GM18861 (cell line): ENCODE results near the gene NAPG.
"Not testable (repeated sequence)": the region's sequence is repeated elsewhere in the genome, so short reads cannot be mapped to it uniquely, and the experiment has no call there.

Experiments
- ATAC-seq: cut with Tn5 transposase; IDR thresholded peaks from one replicate; pipeline ENCODE4 v1.9.1; 2021; ENCODE audit not compliant: unreplicated experiment

NAPG gene

DNA sequence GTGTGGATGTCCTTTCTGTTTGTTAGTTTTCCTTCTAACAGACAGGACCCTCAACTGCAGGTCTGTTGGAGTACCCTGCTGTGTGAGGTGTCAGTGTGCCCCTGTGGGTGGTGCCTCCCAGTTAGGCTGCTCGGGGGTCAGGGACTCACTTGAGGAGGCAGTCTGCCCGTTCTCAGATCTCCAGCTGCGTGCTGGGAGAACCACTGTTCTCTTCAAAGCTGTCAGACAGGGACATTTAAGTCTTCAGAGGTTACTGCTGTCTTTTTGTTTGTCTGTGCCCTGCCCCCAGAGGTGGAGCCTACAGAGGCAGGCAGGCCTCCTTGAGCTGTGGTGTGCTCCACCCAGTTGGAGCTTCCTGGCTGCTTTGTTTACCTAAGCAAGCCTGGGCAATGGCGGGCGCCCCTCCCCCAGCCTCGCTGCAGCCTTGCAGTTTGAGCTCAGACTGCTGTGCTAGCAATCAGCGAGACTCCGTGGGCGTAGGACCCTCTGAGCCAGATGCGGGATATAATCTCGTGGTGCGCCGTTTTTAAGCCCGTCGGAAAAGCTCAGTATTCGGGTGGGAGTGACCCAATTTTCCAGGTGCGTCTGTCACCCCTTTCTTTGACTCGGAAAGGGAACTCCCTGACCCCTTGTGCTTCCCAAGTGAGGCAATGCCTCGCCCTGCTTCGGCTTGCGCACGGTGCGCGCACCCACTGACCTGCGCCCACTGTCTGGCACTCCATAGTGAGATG, 52.2 kb downstream of the NAPG start:
- ATAC-seq, result not testable (repeated sequence)

DNA sequence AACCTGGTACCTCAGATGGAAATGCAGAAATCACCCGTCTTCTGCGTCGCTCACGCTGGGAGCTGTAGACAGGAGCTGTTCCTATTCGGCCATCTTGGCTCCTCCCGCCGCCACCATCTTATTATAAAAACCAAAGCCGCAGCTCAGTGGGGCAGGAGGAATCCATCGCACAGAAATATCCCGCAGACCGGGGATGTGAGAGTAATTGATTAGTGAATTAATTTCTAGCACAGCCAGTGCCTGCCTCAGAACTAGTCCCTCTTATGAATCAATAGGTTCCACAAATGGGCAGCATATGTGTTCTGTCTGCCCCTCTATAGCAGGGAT, 52.7 kb downstream of the NAPG start:
- not testable (repeated sequence) for ATAC-seq

DNA sequence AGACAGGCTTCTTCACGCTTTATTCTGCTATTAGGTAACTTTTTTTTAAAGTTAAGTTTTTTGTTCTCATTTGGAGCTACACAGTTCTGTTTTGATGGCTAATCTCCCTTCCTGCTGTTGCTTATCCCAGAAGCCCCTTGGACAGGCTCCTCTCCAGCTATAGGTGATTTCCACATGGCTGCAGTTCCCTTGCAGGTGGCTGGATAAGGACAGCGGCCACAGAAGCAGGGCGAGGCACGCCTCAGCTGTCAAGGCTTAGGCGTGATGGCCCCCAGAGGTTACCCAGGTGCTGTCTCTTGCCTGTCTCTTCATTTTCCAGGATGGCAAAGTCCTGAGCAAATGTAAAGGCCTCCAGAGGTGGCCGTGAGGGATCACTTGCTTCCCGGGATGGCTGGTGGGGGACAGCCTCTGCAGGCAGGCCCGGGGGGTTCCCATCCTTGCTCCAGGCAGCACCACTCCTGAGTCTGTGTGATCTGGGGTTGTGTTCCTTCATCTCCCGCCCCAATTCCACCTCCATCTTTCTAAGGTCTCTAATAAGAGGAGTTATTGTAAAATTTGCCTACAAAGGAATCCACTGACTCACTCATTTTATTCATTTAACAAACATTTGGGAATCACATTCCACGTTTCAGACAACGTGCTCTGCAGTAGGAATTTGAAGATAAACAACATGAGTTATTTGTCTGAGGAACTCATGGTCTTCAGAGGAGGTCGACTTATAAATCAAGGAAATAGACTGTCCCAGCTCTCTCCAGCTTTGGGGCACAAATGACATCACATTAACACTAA, 53.4 kb downstream of the NAPG start:
- ATAC-seq, result no peak

DNA sequence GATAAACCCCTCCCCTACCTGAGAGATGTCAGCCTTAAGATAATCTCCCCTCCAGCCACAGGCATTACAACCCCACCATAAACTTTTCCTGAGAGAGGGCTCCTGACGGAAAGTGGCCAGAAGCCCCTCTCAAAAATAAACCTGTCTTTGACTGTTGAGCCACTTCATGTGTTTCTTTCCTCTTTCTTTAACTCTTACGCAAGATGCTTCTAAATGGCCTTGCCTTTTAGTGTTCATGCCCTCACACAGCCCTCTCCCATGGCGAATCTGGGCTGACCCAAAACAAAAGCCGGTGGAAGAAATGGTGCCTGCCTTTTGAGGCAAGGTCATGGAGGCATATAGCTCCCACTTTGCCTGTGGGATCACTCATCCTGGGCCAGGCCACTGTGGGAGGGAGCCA, 54.4 kb downstream of the NAPG start:
- ATAC-seq, result no peak

DNA sequence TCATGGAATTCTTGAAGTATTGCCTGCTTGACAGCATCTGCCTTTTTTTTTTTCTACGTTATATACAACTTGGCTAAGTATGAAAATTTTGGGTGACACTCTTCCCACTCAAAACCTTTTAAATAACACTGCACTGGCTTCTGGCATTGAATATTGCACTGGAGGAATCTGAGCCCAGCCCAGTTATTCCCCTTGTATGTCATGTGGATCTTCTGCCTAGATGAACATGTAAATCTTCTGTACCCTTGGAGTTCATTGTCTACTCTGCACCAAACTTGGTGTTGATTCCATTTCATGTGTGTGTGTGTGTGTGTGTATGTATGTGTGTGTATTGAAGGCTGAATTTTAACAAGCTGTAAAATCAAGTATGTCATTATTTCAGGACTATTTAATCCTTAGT, 59.4 kb downstream of the NAPG start:
- no peak for ATAC-seq

DNA sequence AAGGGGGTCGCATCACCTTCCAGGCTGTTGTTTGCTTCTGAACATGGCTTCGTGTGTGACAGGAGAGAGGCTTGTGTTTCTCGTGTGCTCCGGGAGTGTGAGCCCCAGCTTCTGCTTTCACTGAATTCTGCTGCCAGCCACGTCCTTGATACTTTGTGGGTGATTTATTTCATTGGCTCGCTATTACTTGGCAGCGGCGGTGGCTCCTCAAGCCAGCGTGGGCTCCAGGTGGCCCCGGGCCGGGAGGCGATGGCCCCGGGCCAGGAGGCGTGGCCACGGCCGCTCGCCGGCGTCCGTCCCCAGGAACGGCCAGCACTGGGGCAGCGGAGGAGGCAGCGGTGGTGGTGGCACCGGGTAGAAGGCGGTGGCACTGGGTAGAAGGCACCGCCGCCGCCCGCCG, 63.1 kb downstream of the NAPG start:
- ATAC-seq, result no peak

DNA sequence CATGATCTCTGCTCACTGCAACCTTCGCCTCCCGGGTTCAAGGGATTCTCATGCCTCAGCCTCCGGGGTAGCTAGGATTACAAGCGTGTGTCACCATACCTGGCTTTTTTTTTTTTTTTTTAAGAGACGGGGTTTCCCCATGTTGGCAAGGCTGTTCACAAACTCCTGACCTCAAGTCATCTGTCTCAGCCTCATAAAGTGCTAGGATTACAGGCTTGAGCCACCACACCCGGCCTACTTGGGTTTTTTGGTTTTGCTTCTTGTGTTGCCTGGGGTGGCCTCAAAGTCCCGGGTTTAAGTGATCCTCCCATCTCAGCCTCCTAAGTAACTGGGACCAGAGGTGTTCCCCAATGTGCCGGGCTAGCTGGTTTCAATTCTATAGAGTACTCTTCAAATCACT, 64.6 kb downstream of the NAPG start:
- no peak for ATAC-seq

DNA sequence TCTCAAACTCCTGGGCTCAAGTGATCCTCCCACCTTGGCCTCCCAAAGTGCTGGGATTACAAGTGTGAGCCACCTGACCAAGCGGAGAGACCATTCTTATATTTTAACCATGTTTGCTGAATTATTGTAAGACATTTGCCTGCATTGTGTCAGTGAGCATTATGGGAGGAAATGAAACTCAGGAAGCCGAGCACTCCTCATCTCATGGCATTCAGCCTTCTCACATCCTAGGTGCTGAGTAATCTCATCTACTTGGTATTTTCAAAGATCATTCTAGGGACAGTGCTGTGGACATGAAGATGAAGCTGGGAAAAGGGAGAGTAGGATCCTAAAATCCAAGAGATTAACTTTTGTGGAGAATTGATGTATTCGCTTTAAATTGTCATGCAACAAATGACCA, 66.1 kb downstream of the NAPG start:
- ATAC-seq, result no peak

DNA sequence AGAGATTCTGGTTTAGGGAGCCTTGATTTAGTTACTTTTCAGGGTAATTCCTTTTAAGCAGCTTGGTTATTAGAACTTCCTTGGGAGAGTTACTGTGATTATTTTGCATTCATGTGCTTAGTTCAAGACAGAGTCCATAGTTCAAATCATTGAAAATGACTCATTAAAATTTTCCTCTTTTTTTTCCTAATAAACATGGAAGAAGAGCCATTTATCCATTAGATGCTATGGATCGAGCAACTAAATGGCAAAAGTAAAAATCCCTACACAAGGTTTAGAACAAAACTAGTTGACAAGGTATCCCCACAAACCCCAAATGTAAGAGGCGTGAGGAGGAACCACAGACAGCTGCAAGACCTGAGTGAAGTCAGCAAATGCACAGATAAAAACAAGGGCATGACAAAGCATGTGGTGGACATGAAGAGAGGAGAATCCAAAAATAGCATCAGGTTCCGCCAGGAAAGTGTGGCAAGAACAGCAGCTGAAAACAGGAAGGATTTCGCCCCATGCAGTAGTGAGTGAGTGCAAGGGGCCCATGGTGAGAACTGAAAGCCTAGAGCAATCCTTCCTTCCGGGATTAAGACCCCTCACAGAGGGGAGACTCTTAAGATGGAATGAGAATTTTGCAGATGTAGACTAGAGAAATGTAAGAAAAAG, 67.7 kb downstream of the NAPG start:
- ATAC-seq, result not testable (repeated sequence)

DNA sequence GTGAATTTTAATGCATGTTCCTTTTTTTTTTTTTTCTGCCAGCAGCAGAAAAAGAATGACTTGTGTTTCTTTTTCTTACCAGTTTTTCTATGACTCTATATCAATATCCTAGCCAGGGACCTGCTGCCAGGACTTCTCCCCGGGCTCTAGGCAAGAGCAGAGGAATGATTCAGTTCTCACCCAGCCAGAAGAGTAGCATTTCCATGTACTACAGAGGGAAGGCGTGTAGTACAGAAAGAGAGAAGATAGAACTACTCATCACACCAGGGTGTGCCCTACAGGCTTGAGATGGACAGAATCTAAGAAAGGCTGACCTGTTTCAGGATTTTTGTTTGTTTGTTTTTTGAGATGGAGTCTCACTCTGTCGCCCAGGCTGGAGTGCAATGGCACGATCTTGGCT, 70.1 kb downstream of the NAPG start:
- not testable (repeated sequence) for ATAC-seq

DNA sequence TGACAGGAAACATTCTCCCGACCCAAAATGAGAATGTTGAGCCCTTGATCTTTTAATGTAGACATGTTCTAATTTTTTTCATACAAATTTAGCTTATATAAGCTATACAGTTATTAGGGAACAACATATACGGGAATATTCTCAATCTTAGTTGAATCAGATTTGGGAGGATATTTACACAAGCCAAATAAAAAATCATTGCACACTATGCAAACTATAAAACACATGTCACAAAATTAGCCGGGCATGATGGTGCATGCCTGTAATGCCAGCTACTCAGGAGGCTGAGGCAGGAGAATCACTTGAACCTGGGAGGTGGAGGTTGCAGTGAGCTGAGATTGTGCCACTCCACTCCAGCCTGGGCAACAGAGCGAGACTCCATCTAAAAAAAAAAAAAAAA, 71.9 kb downstream of the NAPG start:
- not testable (repeated sequence) for ATAC-seq

DNA sequence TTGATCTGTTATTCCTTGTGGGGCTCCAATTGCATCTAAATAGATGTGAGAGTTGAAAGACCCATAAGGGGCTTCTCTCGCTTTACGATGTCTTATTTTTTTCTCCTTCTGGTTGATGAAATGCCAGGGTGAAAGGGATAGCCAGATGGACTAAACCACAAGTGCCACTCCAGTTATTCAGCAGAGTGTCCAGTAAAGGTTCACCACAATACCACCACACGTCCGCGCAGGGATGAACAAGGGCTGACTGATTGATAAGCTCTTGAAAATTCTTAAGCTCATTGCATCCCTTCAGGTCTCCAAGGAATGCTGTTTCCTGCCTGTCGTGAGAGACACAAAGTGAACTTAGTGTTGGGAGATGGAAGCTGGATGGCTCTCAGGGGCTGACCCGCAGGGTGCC, 74.9 kb downstream of the NAPG start:
- ATAC-seq, result not testable (repeated sequence)
